Right forelimb (tissue), 1 donor: Measurements from ENCODE around the gene MYH11.
"Not testable (repeated sequence)": the region's sequence is repeated elsewhere in the genome, so short reads cannot be mapped to it uniquely, and the experiment has no call there.

Experiments
- DNase-seq: peaks from one replicate; pipeline ENCODE4 v3.0.0-alpha.2; 2018

Gene MYH11

GRCh38 chr16:15743657-15744056 lies 113.2 kb downstream of the MYH11 start:
- DNase-seq, result no peak

- no peak for DNase-seq
Measured at GRCh38 chr16:15742716-15743115, 114.1 kb downstream of the MYH11 start.

- no peak for DNase-seq
Measured at GRCh38 chr16:15741207-15741871, 115.5 kb downstream of the MYH11 start.

- DNase-seq, result no peak
Measured at GRCh38 chr16:15739950-15740349, 116.9 kb downstream of the MYH11 start.

- DNase-seq, result no peak
Measured at GRCh38 chr16:15739464-15739863, 117.4 kb downstream of the MYH11 start.

GRCh38 chr16:15737140-15737644 lies 119.6 kb downstream of the MYH11 start:
- DNase-seq, result no peak

- DNase-seq, result no peak
Measured at GRCh38 chr16:15736529-15736928, 120.3 kb downstream of the MYH11 start.

- no peak for DNase-seq
Measured at GRCh38 chr16:15735610-15736009, 121.2 kb downstream of the MYH11 start.

GRCh38 chr16:15732416-15732815 lies 124.4 kb downstream of the MYH11 start:
- no peak for DNase-seq

GRCh38 chr16:15729152-15729551 lies 127.7 kb downstream of the MYH11 start:
- no peak for DNase-seq

- DNase-seq, result not testable (repeated sequence)
Measured at GRCh38 chr16:15727697-15728096, 129.1 kb downstream of the MYH11 start.

GRCh38 chr16:15726715-15727114 lies 130.1 kb downstream of the MYH11 start:
- DNase-seq, result no peak

GRCh38 chr16:15725641-15726240 lies 131.1 kb downstream of the MYH11 start:
- DNase-seq, result no peak

GRCh38 chr16:15723808-15724207 lies 133.0 kb downstream of the MYH11 start:
- DNase-seq, result no peak

GRCh38 chr16:15721018-15721417 lies 135.8 kb downstream of the MYH11 start:
- DNase-seq, result no peak

- no peak for DNase-seq
Measured at GRCh38 chr16:15716694-15717447, 140.0 kb downstream of the MYH11 start.

GRCh38 chr16:15715221-15715620 lies 141.6 kb downstream of the MYH11 start:
- no peak for DNase-seq

GRCh38 chr16:15714393-15715172 lies 142.2 kb downstream of the MYH11 start:
- no peak for DNase-seq

GRCh38 chr16:15708997-15709396 lies 147.8 kb downstream of the MYH11 start:
- no peak for DNase-seq

GRCh38 chr16:15708096-15708495 lies 148.7 kb downstream of the MYH11 start:
- no peak for DNase-seq

GRCh38 chr16:15707332-15707731 lies 149.5 kb downstream of the MYH11 start:
- no peak for DNase-seq

GRCh38 chr16:15705064-15705565 lies 151.7 kb downstream of the MYH11 start:
- no peak for DNase-seq

GRCh38 chr16:15704545-15704987 lies 152.3 kb downstream of the MYH11 start:
- peak; percentile 71 for DNase-seq
